ENCODE measurements around the gene KDM1A.

- TF ChIP-seq CTCF (IDR thresholded peaks at IDR 0.05): no peak
- no peak for TF ChIP-seq EZH2 (IDR thresholded peaks at IDR 0.05; ENCODE audit: borderline replicate concordance, insufficient read depth, low read depth, low read length, poor library complexity, severe bottlenecking)
Observed at GRCh38 chr1:23029337-23029736, 10.1 kb downstream of the KDM1A start.
